ENCODE measurements around the gene RACGAP1.

The RACGAP1 gene

GRCh38 chr12:50072198-50072907 lies 47.1 kb upstream of the RACGAP1 start:
- no peaks in the 10 kb centered on the region for H3K27me3 ChIP-seq (ENCODE audit: insufficient read depth, poor library complexity, severe bottlenecking)
- H3K27ac ChIP-seq (replicated peaks), result no peak overlapping the region
- no peak overlapping the region for H3K4me3 ChIP-seq (replicated peaks; ENCODE audit: insufficient read depth, low read length)
- no peak for DNase-seq (ENCODE audit: low read depth in 1 of 2, low spot score in 1 of 2)
- TF ChIP-seq, protein P1, sequence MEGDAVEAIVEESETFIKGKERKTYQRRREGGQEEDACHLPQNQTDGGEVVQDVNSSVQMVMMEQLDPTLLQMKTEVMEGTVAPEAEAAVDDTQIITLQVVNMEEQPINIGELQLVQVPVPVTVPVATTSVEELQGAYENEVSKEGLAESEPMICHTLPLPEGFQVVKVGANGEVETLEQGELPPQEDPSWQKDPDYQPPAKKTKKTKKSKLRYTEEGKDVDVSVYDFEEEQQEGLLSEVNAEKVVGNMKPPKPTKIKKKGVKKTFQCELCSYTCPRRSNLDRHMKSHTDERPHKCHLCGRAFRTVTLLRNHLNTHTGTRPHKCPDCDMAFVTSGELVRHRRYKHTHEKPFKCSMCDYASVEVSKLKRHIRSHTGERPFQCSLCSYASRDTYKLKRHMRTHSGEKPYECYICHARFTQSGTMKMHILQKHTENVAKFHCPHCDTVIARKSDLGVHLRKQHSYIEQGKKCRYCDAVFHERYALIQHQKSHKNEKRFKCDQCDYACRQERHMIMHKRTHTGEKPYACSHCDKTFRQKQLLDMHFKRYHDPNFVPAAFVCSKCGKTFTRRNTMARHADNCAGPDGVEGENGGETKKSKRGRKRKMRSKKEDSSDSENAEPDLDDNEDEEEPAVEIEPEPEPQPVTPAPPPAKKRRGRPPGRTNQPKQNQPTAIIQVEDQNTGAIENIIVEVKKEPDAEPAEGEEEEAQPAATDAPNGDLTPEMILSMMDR (IDR thresholded peaks at IDR 0.05; ENCODE audit: insufficient read depth, low read length), result no peak
- TF ChIP-seq POLR2AphosphoS5 (IDR thresholded peaks at IDR 0.05; ENCODE audit: low read depth) (no peak), SPI1 (IDR thresholded peaks at IDR 0.05; ENCODE audit: borderline replicate concordance, low read depth) (no peak), GABPA (IDR thresholded peaks at IDR 0.05; ENCODE audit: low read depth) (no peak), REST (IDR thresholded peaks at IDR 0.05; ENCODE audit: insufficient replicate concordance, low read depth) (no peak)

DNA sequence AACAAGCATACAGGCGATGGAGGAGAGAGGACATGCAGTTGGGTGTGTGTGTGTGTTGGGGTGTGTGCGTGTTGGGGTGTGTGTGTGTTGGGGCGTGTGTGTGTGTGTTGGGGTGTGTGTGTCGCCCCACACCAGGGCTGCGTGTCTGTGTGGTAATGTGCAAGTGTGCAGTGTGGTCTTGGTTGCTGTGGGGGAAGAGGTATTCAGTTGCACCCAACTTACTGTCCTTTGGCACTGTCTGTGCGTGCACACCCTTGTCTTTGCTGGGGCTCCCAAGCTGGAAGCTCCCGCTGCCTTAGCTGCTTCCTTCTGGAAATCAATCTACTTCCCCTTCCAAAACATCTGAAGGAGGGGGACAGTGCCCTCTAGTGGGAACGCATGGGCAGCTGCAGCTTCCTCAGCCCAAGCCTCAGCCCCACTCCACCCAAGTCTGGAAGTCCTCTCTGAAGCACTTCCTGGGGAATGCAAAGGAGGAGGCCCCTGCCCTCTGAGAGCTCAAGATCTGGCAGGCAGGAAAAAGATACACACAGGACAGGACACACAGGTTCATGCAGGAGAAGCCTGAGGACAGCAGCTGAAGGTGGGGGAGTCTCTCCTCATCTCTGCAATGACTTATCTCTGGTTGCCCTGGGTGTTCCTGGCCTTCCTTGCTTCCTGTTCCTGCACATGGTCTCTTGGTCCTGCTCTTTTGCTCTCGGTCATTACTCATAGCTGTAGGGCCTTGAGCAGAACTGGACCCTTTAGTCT lies 45.2 kb upstream of the RACGAP1 start:
- Histone ChIP-seq H3K27me3 (ENCODE audit: insufficient read depth, poor library complexity, severe bottlenecking) (no peaks in the 10 kb centered on the region), H3K4me3 (replicated peaks; ENCODE audit: insufficient read depth, low read length) (no peak overlapping the region), H3K27ac (replicated peaks) (no peak overlapping the region)
- peak; percentile 77 to 83 for DNase-seq (ENCODE audit: low read depth in 1 of 2, low spot score in 1 of 2)
- TF ChIP-seq, protein P1 (IDR thresholded peaks at IDR 0.05; ENCODE audit: insufficient read depth, low read length), result peak; percentile 91
- TF ChIP-seq GABPA (IDR thresholded peaks at IDR 0.05; ENCODE audit: low read depth), result no peak
- TF ChIP-seq SPI1 (IDR thresholded peaks at IDR 0.05; ENCODE audit: borderline replicate concordance, low read depth), result peak; percentile 48; the same call in 1 of the 2 replicates
- TF ChIP-seq POLR2AphosphoS5 (IDR thresholded peaks at IDR 0.05; ENCODE audit: low read depth), result no peak
- no peak for TF ChIP-seq REST (IDR thresholded peaks at IDR 0.05; ENCODE audit: insufficient replicate concordance, low read depth)

GRCh38 chr12:50069539-50069938 lies 44.2 kb upstream of the RACGAP1 start:
- no peak overlapping the region for H3K4me3 ChIP-seq (replicated peaks; ENCODE audit: insufficient read depth, low read length)
- TF ChIP-seq POLR2AphosphoS5 (IDR thresholded peaks at IDR 0.05; ENCODE audit: low read depth), result no peak
- TF ChIP-seq SPI1 (IDR thresholded peaks at IDR 0.05; ENCODE audit: borderline replicate concordance, low read depth), result no peak
- no peak for TF ChIP-seq GABPA (IDR thresholded peaks at IDR 0.05; ENCODE audit: low read depth)
- TF ChIP-seq, protein P1 (IDR thresholded peaks at IDR 0.05; ENCODE audit: insufficient read depth, low read length), result no peak
- TF ChIP-seq REST (IDR thresholded peaks at IDR 0.05; ENCODE audit: insufficient replicate concordance, low read depth), result no peak
- no peaks in the 10 kb centered on the region for H3K27me3 ChIP-seq (ENCODE audit: insufficient read depth, poor library complexity, severe bottlenecking)
- no peak for DNase-seq (ENCODE audit: low read depth in 1 of 2, low spot score in 1 of 2)
- H3K27ac ChIP-seq (replicated peaks), result no peak overlapping the region

Data from HL-60 (cell line).